Measurements from ENCODE around the gene CDR2. TPM values are rescaled to one million over a fixed set of nuclear protein-coding genes. Genes with fewer than 3 reads are reported as not detected.
"Not testable (repeated sequence)": the region's sequence is repeated elsewhere in the genome, so short reads cannot be mapped to it uniquely, and the experiment has no call there.

The CDR2 gene
- polyA plus RNA-seq (2012; ENCODE audit: low read depth, missing spikeins) = 10.7 TPM

DNA sequence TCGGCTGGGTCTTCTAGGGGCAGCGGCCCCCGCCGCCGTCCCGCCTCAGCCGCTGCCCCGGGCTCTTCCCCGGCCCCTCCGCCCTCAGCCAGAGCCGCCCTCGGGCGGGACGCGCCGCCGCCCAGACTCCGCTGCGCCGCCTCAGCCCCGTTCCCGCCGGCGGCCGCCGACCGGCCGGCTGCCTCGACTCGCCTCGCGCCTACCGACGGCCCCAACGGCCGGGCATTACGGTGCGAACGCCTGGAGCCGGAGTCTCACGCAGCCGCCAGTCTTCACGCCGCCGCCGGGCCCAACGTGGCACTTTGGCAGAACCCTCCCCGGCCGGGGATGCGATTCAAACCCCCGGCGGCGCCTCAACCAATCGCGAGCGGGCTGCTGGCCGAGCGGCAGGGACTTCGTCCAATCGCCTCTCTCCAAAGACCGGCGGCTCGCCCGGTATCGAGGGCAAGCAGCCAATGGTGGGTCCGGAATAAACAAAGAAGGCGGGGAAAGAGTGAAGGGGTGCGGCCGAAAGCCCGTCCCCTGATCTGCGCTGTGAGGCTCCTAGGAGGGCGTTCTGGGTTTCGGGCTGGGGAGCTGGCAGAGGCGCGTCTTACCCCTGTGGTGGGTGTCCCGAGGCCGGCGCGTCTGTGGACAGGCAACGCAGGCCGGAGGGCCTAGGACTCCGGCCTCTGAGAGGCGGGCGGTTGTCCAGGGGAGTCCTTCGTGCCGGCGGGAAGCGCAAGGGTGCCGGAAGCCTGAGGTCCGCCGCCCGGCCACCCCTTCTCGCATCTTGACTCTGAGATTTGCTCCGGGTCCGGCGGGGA lies at the start of gene CDR2:
CDR2 (minus strand) TSS at position 309 of the 806 bp plus-strand sequence. CDS start 310 bp downstream, outside the sequence.
- TF ChIP-seq POLR2A (IDR thresholded peaks at IDR 0.05; ENCODE audit: low read depth, low read length) (peak; percentile 84), POLR2AphosphoS5 (IDR thresholded peaks at IDR 0.05; ENCODE audit: low read depth, low read length) (peak; percentile 71), TAF1 (IDR thresholded peaks at IDR 0.05; ENCODE audit: low read depth, low read length) (peak; percentile 55; the same call in 1 of the 2 replicates), SPI1 (IDR thresholded peaks at IDR 0.05; ENCODE audit: low read depth, low read length) (no peak)
- FAIRE-seq (peak; percentile 92), DNase-seq (ENCODE audit: insufficient read length, low spot score) (peak; percentile 96)

DNA sequence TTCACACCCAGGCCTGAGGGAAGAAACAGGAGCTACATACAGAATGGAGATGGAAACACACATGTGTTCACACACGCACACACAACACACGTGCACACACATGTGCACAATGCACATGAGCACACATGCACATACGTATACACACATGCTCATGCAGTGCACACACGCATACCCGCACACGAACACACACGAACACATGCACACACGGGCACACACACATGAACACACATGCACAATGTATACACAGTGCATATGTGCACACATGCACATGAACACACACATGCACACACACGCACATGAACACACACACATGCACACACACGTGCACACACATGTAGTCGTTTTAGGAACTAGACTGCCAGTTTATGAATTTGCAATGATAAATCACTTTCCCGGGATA lies 49.3 kb upstream of the CDR2 start:
- peak; percentile 43 for FAIRE-seq
- TF ChIP-seq TAF1 (IDR thresholded peaks at IDR 0.05; ENCODE audit: low read depth, low read length) (no peak), POLR2A (IDR thresholded peaks at IDR 0.05; ENCODE audit: low read depth, low read length) (0 out of 2 replicates have a peak, but pooled peaks have one; percentile 22), PAX5 (IDR thresholded peaks at IDR 0.05; ENCODE audit: insufficient read depth, low read length, severe bottlenecking) (no peak), SPI1 (IDR thresholded peaks at IDR 0.05; ENCODE audit: low read depth, low read length) (no peak), POU2F2 (IDR thresholded peaks at IDR 0.05; ENCODE audit: low read depth, low read length) (no peak)
- no peak for DNase-seq (ENCODE audit: insufficient read length, low spot score)

DNA sequence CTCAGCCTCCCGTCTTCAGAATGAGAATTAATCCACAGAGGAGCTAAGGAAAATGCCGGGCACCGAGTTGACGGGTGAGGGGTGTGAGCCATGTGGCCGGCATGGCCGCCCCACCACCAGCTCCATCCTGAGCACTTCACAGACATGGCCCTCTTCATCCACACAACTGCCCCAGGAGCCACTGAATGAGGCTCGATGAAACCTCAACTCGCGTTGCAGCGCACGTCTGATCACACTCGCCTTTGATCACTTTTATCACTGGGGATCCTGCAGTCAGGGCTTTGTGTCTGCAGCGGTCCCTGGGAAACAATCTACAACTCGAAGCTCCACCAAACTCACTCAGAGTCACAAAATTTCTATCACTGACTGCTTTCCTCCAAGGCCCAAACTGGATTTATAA lies 46.7 kb upstream of the CDR2 start:
- TF ChIP-seq POLR2A (IDR thresholded peaks at IDR 0.05; ENCODE audit: low read depth, low read length) (no peak), PAX5 (IDR thresholded peaks at IDR 0.05; ENCODE audit: insufficient read depth, low read length, severe bottlenecking) (no peak), TAF1 (IDR thresholded peaks at IDR 0.05; ENCODE audit: low read depth, low read length) (no peak), POU2F2 (IDR thresholded peaks at IDR 0.05; ENCODE audit: low read depth, low read length) (no peak), POLR2AphosphoS5 (IDR thresholded peaks at IDR 0.05; ENCODE audit: low read depth, low read length) (no peak), SPI1 (IDR thresholded peaks at IDR 0.05; ENCODE audit: low read depth, low read length) (no peak)
- no peak for DNase-seq (ENCODE audit: insufficient read length, low spot score)
- FAIRE-seq = no peak

DNA sequence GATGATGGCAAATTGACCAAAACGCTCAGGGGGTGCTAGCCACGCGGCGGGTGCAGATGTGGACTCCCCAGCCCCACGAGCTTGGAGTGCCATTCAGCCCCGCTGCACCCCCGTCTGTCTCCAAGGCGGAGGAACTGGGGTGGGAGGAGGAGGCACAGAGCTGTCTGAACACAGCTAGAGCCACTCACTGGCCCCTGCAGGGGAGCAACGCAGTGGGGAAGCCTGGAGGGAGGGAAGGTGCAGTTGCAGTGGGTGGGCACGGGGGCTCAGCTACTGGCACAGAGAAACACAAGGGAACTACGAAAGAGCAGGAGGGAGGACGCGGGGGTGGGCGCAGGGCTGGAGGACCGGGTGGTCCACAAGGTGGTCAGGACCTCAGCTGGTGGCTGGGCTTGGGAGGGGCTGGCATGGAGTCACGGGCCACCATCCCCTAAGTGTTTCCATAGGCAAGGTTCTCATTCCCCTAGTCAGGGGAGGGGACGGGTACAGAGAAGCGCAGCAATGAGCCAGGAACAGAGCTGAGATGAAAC lies 46.3 kb upstream of the CDR2 start:
- DNase-seq (ENCODE audit: insufficient read length, low spot score) (no peak), FAIRE-seq (no peak)
- TF ChIP-seq PAX5 (IDR thresholded peaks at IDR 0.05; ENCODE audit: insufficient read depth, low read length, severe bottlenecking) (no peak), TAF1 (IDR thresholded peaks at IDR 0.05; ENCODE audit: low read depth, low read length) (no peak), POU2F2 (IDR thresholded peaks at IDR 0.05; ENCODE audit: low read depth, low read length) (no peak), SPI1 (IDR thresholded peaks at IDR 0.05; ENCODE audit: low read depth, low read length) (no peak), POLR2A (IDR thresholded peaks at IDR 0.05; ENCODE audit: low read depth, low read length) (no peak)

DNA sequence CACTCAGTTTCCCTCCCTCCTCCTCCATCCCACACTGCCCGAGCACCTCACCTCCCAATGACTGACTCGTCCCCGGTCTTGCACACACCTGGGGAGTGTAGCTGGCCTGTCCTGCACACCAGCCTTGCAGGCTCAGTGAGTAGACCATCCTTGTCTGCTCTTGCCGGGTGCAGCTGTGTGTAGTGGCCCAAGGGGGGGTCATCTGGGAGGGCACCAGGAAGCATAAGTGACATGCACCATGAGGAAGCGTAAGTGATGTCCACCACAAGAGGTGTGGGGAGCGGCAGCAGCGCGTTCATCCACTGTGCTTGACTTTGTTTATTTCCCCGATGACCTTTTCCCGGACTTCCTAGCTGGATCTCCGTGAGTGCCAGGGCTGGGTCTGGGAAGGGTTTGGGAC lies 45.5 kb upstream of the CDR2 start:
- DNase-seq (ENCODE audit: insufficient read length, low spot score) (no peak), FAIRE-seq (no peak)
- TF ChIP-seq SPI1 (IDR thresholded peaks at IDR 0.05; ENCODE audit: low read depth, low read length) (no peak), TAF1 (IDR thresholded peaks at IDR 0.05; ENCODE audit: low read depth, low read length) (no peak), POLR2AphosphoS5 (IDR thresholded peaks at IDR 0.05; ENCODE audit: low read depth, low read length) (no peak), POLR2A (IDR thresholded peaks at IDR 0.05; ENCODE audit: low read depth, low read length) (no peak), POU2F2 (IDR thresholded peaks at IDR 0.05; ENCODE audit: low read depth, low read length) (no peak), PAX5 (IDR thresholded peaks at IDR 0.05; ENCODE audit: insufficient read depth, low read length, severe bottlenecking) (no peak)

DNA sequence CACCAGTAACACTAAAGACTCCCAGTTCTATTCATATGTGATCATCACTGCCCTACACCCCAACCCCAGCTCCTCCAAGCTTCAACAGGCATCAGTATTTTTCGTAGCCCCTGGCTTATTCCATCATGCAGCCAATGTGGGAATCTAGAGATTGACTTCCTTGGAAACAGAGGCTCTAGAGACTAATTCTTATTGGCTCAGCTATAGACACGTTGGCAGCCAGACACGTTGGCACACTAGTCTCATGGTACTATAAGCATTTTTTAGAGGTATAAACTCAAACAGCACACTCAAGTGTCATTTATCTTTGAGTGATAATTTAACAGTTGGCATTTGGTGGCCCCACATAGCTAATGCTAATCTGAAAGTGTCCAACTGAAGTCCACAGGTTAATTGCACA lies 44.4 kb upstream of the CDR2 start:
- FAIRE-seq (no peak), DNase-seq (ENCODE audit: insufficient read length, low spot score) (no peak)
- no peak for TF ChIP-seq POLR2AphosphoS5 (IDR thresholded peaks at IDR 0.05; ENCODE audit: low read depth, low read length)
- no peak for TF ChIP-seq TAF1 (IDR thresholded peaks at IDR 0.05; ENCODE audit: low read depth, low read length)
- no peak for TF ChIP-seq POLR2A (IDR thresholded peaks at IDR 0.05; ENCODE audit: low read depth, low read length)

DNA sequence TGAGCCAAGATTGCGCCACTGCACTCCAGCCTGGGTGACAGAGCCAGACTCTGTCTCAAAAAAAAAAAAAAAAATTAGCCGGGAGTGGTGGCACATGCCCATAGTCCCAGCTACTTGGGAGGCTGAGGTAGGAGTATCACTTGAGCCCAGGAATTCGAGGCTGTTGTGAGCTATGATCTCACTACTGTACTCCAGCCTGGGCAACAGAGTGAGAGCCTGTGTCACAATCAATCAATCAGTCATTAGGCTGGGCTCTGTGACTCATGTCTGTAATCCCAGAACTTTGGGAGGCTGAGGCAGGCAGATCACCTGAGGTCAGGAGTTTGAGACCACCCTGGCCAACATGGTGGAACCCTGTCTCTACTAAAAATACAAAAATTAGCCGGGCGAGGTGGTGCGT lies 43.4 kb upstream of the CDR2 start:
- not testable (repeated sequence) for FAIRE-seq; DNase-seq (ENCODE audit: insufficient read length, low spot score)

DNA sequence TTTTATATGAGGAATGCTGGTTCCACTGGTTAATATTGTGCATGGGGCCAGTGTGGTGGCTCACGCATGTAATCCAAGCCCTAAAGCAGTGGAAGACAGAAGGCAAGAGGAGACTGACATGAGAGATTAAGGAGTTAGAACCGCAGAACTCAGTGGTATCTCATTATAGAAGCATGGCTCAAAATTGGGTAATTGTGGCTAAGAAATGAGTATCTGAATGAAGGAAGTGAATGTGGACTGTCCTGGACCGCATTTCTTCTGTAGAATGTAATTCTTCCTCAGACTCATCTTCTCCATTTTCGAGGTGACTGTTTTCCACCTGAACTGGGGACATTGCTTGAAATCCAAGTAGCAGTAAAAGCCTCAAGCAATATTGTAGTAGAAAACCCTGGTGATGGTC lies 42.6 kb upstream of the CDR2 start:
- FAIRE-seq (no peak), DNase-seq (ENCODE audit: insufficient read length, low spot score) (no peak)
- no peak for TF ChIP-seq POLR2A (IDR thresholded peaks at IDR 0.05; ENCODE audit: low read depth, low read length)
- no peak for TF ChIP-seq POLR2AphosphoS5 (IDR thresholded peaks at IDR 0.05; ENCODE audit: low read depth, low read length)
- no peak for TF ChIP-seq TAF1 (IDR thresholded peaks at IDR 0.05; ENCODE audit: low read depth, low read length)
- TF ChIP-seq PAX5 (IDR thresholded peaks at IDR 0.05; ENCODE audit: insufficient read depth, low read length, severe bottlenecking) = no peak
- no peak for TF ChIP-seq SPI1 (IDR thresholded peaks at IDR 0.05; ENCODE audit: low read depth, low read length)
- no peak for TF ChIP-seq POU2F2 (IDR thresholded peaks at IDR 0.05; ENCODE audit: low read depth, low read length)

DNA sequence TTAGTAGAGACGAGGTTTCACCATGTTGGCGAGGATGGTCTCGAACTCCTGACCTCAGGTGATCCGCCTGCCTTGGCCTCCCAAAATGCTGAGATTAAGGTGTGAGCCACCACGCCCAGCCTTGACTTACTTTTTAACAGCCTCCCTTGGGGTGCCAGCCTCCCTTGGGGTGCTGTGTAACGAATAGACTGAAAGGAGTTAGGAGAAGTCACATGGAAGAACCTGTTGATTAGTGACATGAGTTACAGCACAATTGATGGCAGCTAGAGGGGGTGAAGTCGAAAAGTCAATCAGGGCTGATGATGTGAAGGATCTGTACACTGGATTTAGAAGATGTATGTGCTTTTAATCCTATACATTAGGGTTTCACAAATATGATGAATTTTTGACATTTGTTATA lies 39.4 kb upstream of the CDR2 start:
- TF ChIP-seq POLR2AphosphoS5 (IDR thresholded peaks at IDR 0.05; ENCODE audit: low read depth, low read length) = no peak
- no peak for TF ChIP-seq POU2F2 (IDR thresholded peaks at IDR 0.05; ENCODE audit: low read depth, low read length)
- FAIRE-seq = no peak
- DNase-seq (ENCODE audit: insufficient read length, low spot score) = no peak

DNA sequence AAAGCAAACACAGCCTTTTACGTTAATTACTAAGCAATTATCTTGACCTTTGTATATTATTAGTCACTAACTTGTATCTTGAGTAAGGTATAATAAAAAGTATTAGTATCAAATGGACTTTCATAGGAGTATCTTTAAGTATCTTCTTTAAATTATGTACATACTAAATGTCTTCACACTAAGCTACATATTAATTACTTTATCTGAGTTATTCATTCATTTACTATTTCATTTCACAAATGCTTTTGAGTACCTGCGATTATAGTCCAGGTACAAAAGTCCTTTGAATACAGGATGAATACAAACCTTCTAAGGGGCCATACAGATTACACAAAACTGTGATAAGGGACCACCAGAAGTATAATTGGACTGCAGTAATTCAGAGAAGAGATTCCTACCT lies 33.1 kb upstream of the CDR2 start:
- TF ChIP-seq POLR2AphosphoS5 (IDR thresholded peaks at IDR 0.05; ENCODE audit: low read depth, low read length) = no peak
- TF ChIP-seq SPI1 (IDR thresholded peaks at IDR 0.05; ENCODE audit: low read depth, low read length) = no peak
- TF ChIP-seq POU2F2 (IDR thresholded peaks at IDR 0.05; ENCODE audit: low read depth, low read length) = no peak
- TF ChIP-seq POLR2A (IDR thresholded peaks at IDR 0.05; ENCODE audit: low read depth, low read length) = no peak
- no peak for TF ChIP-seq TAF1 (IDR thresholded peaks at IDR 0.05; ENCODE audit: low read depth, low read length)
- TF ChIP-seq PAX5 (IDR thresholded peaks at IDR 0.05; ENCODE audit: insufficient read depth, low read length, severe bottlenecking) = no peak
- DNase-seq (ENCODE audit: insufficient read length, low spot score) = no peak
- no peak for FAIRE-seq
